KMS-11 (cell line): ENCODE results near the gene CDC42BPA.

Experiments
- H2AFZ ChIP-seq: fragments of 200-600 bp; sonication (generic); 2 replicates; pipeline ENCODE4 v1.6.1; 2016; ENCODE audit warnings: antibody characterized with exemption, mixed run types, low read depth
- H3K27ac ChIP-seq: fragments of 200-600 bp; sonication (generic); 2 replicates; pipeline ENCODE4 v1.6.1; 2016; ENCODE audit warnings: mild to moderate bottlenecking, mixed run types
- H3K27me3 ChIP-seq: fragments of 200-600 bp; sonication (generic); 2 replicates; pipeline ENCODE4 v1.6.1; 2017; ENCODE audit warnings: mild to moderate bottlenecking, low read depth, mixed run types, moderate library complexity; ENCODE audit not compliant: insufficient read depth
- H3K36me3 ChIP-seq: fragments of 200-600 bp; sonication (generic); 2 replicates; pipeline ENCODE4 v1.6.1; 2017; ENCODE audit warnings: mild to moderate bottlenecking, mixed run types; ENCODE audit not compliant: insufficient read depth
- H3K4me1 ChIP-seq: fragments of 200-600 bp; sonication (generic); 2 replicates; pipeline ENCODE4 v1.6.1; 2016; ENCODE audit warnings: mild to moderate bottlenecking, low read depth, mixed run types; ENCODE audit not compliant: poor library complexity, severe bottlenecking
- H3K4me2 ChIP-seq: fragments of 200-600 bp; sonication (generic); 2 replicates; pipeline ENCODE4 v1.7.0; 2016; ENCODE audit warnings: mild to moderate bottlenecking, mixed run types
- H3K4me3 ChIP-seq: fragments of 200-600 bp; sonication (generic); IDR thresholded peaks from 2 replicates; pipeline ENCODE4 v1.6.1; 2017; ENCODE audit warnings: low read depth, low read length, mixed read lengths; ENCODE audit not compliant: insufficient read depth
- H3K79me2 ChIP-seq: fragments of 200-600 bp; sonication (generic); 2 replicates; pipeline ENCODE4 v1.6.1; 2016; ENCODE audit warnings: low read depth, mixed run types; ENCODE audit not compliant: insufficient read depth
- H3K9ac ChIP-seq: fragments of 200-600 bp; sonication (generic); 2 replicates; pipeline ENCODE4 v1.6.1; 2016; ENCODE audit warnings: mild to moderate bottlenecking, mixed run types
- H4K20me1 ChIP-seq: fragments of 200-600 bp; sonication (generic); 2 replicates; pipeline ENCODE4 v1.6.1; 2016; ENCODE audit warnings: mild to moderate bottlenecking, mixed run types; ENCODE audit not compliant: insufficient read depth
- CTCF ChIP-seq: fragments of 200-600 bp; sonication (generic); conservative IDR thresholded peaks from 2 replicates; pipeline ENCODE4 v1.6.1; 2017; ENCODE audit warnings: low read depth, mild to moderate bottlenecking, antibody characterized with exemption, low read length, moderate library complexity, mixed read lengths

The CDC42BPA gene

GRCh38 chr1:227317011-227317451, 1.3 kb downstream of the CDC42BPA start:
- Histone ChIP-seq H4K20me1 (no peaks in the 10 kb centered on the region), H3K27ac (no peak overlapping the region), H2AFZ (0 out of 2 replicates have a peak overlapping the region, but pooled peaks have one; percentile 95), H3K9ac (peak overlapping the region; percentile 83; the same call in 1 of the 2 replicates), H3K79me2 (peaks cover 12% of the 10 kb centered on the region; the same call in 1 of the 2 replicates), H3K4me1 (peaks cover 33% of the 10 kb centered on the region), H3K36me3 (no peaks in the 10 kb centered on the region), H3K27me3 (no peaks in the 10 kb centered on the region), H3K4me2 (peak overlapping the region; percentile 83), H3K4me3 (no peak overlapping the region)
- TF ChIP-seq CTCF: no peak

DNA sequence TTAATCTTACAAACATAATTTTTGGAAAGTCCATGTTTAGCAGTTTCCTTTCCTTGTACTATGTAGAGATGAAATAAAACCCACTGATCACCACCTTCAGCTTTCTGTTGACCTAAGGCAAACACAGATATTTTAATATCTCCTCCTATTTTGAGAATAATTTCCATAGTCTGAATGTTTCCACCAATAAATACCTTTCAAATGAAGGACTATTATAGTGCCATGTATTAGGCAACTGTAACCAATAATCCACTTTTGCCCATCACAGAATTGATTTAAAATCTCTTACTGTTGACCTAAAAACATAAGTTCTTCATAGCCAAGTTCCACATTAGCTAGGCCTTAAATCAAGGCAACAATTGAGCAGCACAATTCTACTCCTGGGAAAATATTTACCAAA, 1.8 kb downstream of the CDC42BPA start:
- no peak for TF ChIP-seq CTCF
- Histone ChIP-seq H3K9ac (no peak overlapping the region), H3K36me3 (no peaks in the 10 kb centered on the region), H3K79me2 (peaks cover 12% of the 10 kb centered on the region; the same call in 1 of the 2 replicates), H3K4me3 (no peak overlapping the region), H3K27ac (no peak overlapping the region), H4K20me1 (no peaks in the 10 kb centered on the region), H3K4me1 (peaks cover 33% of the 10 kb centered on the region), H2AFZ (no peak overlapping the region), H3K27me3 (no peaks in the 10 kb centered on the region), H3K4me2 (peak overlapping the region; percentile 83)

- Histone ChIP-seq H3K4me3 (peak overlapping the region; percentile 3), H3K4me1 (peaks cover 33% of the 10 kb centered on the region), H3K36me3 (no peaks in the 10 kb centered on the region), H3K4me2 (peak overlapping the region; percentile 83), H4K20me1 (no peaks in the 10 kb centered on the region), H2AFZ (no peak overlapping the region), H3K79me2 (peaks cover 12% of the 10 kb centered on the region; the same call in 1 of the 2 replicates), H3K9ac (no peak overlapping the region), H3K27ac (no peak overlapping the region), H3K27me3 (no peaks in the 10 kb centered on the region)
- TF ChIP-seq CTCF: no peak
These were observed 2.5 kb downstream of the CDC42BPA start for GRCh38 chr1:227315629-227316346.

- Histone ChIP-seq H3K4me2 (peak overlapping the region; percentile 83), H2AFZ (no peak overlapping the region), H4K20me1 (no peaks in the 10 kb centered on the region), H3K79me2 (peaks cover 12% of the 10 kb centered on the region; the same call in 1 of the 2 replicates), H3K4me3 (no peak overlapping the region), H3K9ac (no peak overlapping the region), H3K27me3 (no peaks in the 10 kb centered on the region), H3K4me1 (peaks cover 33% of the 10 kb centered on the region), H3K36me3 (no peaks in the 10 kb centered on the region), H3K27ac (no peak overlapping the region)
- no peak for TF ChIP-seq CTCF
These were observed 4.1 kb downstream of the CDC42BPA start for GRCh38 chr1:227314014-227314848.
